ENCODE results near the gene MICAL1. TPM values are rescaled to one million over a fixed set of nuclear protein-coding genes. Genes with fewer than 3 reads are reported as not detected.

Gene MICAL1
- total and polyA plus RNA-seq, 8 donors, result 13.8 to 205 (median 38.5) TPM

DNA sequence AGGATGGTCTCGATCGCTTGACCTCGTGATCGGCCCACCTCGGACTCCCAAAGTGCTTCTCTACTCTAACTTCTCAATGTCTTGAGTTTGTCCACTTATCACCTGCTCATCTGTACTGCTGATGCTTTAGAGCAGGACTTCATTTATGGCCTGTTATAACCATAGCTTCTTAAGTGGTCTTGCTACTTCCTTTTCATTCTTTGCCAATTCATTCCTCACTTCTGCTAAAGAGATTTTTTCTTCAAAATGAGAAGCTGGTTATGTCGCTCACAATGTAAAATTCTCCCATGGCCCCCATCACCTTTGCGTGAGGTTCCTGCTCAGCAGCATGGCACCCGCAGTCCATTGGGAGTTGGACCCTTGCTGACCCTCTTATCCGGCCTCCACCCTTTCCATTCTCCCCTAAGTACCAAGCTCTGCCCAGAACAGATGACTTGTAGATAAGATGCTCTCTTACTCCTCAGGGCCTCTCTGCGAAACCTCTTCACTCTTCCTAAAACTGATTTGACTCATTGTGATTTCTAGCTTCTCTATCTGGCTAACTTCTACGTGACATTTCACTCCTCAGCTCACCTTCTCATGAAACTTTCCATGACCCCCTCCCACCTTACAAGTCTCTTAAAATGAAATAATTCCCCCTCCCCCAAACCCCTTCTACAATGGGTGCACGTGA is 59.4 kb downstream of the MICAL1 start:
- intact Hi-C loops (cut with DNase I; ENCODE audit: low total_unique reads), result no loop called here
- DNase-seq, result no peak
- Histone ChIP-seq H3K36me3 (no peaks in the 10 kb centered on the region), H3K27me3 (no peaks in the 10 kb centered on the region), H3K4me1 (peaks cover 0 to 4% (median 0%) of the 10 kb centered on the region in 4 donors), H3K4me3 (no peak overlapping the region), H3K27ac (no peak overlapping the region), H3K9me3 (no peaks in the 10 kb centered on the region)
- 89 to 96% (median 92%) methylated on average over 12 of the region's 12 CpGs for WGBS, 5 donors
- no peak for TF ChIP-seq POLR2A (IDR thresholded peaks at IDR 0.05)
- TF ChIP-seq EP300 (IDR thresholded peaks at IDR 0.05), result no peak
- TF ChIP-seq, protein P1, sequence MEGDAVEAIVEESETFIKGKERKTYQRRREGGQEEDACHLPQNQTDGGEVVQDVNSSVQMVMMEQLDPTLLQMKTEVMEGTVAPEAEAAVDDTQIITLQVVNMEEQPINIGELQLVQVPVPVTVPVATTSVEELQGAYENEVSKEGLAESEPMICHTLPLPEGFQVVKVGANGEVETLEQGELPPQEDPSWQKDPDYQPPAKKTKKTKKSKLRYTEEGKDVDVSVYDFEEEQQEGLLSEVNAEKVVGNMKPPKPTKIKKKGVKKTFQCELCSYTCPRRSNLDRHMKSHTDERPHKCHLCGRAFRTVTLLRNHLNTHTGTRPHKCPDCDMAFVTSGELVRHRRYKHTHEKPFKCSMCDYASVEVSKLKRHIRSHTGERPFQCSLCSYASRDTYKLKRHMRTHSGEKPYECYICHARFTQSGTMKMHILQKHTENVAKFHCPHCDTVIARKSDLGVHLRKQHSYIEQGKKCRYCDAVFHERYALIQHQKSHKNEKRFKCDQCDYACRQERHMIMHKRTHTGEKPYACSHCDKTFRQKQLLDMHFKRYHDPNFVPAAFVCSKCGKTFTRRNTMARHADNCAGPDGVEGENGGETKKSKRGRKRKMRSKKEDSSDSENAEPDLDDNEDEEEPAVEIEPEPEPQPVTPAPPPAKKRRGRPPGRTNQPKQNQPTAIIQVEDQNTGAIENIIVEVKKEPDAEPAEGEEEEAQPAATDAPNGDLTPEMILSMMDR (IDR thresholded peaks at IDR 0.05), result no peak
- no peak for TF ChIP-seq POLR2AphosphoS5 (IDR thresholded peaks at IDR 0.05)

Other genes with a start within 250 kb of the MICAL1 start
- 100 to 1,000 TPM in 3 of 5 donors, 10 to 100 TPM in 2; 62.4 to 453 (median 105) TPM for gene CD164, start 73.3 kb downstream of the MICAL1 start, total RNA-seq
- gene CD164, start 73.3 kb downstream of the MICAL1 start, polyA plus RNA-seq, result 100 to 1,000 TPM in 1 of 3 donors, 10 to 100 TPM in 2; 86.5 to 104 (median 99.4) TPM
- 1 to 10 TPM in 3 of 5 donors, not detected in 2; 1.4 to 8.6 (median 3.2) TPM for gene PPIL6, start 15.1 kb downstream of the MICAL1 start, total RNA-seq
- gene PPIL6, start 15.1 kb downstream of the MICAL1 start, polyA plus RNA-seq, result 1 to 10 TPM; 1.0 to 4.0 (median 2.7) TPM
- gene SMPD2, start 15.0 kb downstream of the MICAL1 start, total RNA-seq, result 10 to 100 TPM; 10.7 to 80.5 (median 17.2) TPM
- gene SMPD2, start 15.0 kb downstream of the MICAL1 start, polyA plus RNA-seq, result 10 to 100 TPM; 14.0 to 21.8 (median 17.6) TPM
- gene ZBTB24, start 27.4 kb upstream of the MICAL1 start, total RNA-seq, result 1 to 10 TPM; 1.4 to 9.3 (median 6.8) TPM
- gene ZBTB24, start 27.4 kb upstream of the MICAL1 start, polyA plus RNA-seq, result 1 to 10 TPM; 2.3 to 3.2 (median 2.6) TPM
- gene AK9, start 235.4 kb upstream of the MICAL1 start, total RNA-seq, result 10 to 100 TPM in 3 of 5 donors, 1 to 10 TPM in 2; 6.7 to 20.3 (median 15.9) TPM
- 10 to 100 TPM in 1 of 3 donors, 1 to 10 TPM in 2; 3.8 to 11.2 (median 4.3) TPM for gene AK9, start 235.4 kb upstream of the MICAL1 start, polyA plus RNA-seq
- 10 to 100 TPM in 2 of 5 donors, 1 to 10 TPM in 3; 5.8 to 29.0 (median 8.5) TPM for gene FIG4, start 235.5 kb upstream of the MICAL1 start, total RNA-seq
- gene FIG4, start 235.5 kb upstream of the MICAL1 start, polyA plus RNA-seq, result 1 to 10 TPM; 6.7 to 9.5 (median 7.2) TPM

Data from stomach (tissue), 9 donors.